Cortex of kidney (tissue), 1 donor: ENCODE results near the gene PLXND1.

Source experiments
- DNase-seq: peaks from one replicate; lab custom pipeline; 2025; lab: John Stamatoyannopoulos, UW

Gene PLXND1

DNA sequence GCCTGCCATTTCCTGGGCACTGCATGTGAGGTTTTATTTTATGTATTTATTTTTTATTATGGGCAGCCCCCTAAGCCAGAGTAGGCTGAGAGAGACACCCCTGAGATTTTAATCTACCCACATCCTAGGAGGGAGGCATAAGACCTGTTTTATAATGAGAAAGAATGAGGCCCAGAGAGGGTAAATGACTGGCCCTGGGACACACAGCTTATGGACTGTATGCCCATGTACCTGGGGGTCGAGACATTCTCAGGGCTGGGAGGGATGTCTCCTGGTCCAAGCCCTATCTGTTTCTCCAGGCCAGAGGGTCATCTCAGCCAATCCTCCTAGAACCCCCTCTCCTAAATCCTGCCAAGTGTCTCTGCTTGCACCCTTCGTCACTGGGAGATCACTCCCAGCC is 6.1 kb downstream of the PLXND1 start:
- DNase-seq, result no peak

DNA sequence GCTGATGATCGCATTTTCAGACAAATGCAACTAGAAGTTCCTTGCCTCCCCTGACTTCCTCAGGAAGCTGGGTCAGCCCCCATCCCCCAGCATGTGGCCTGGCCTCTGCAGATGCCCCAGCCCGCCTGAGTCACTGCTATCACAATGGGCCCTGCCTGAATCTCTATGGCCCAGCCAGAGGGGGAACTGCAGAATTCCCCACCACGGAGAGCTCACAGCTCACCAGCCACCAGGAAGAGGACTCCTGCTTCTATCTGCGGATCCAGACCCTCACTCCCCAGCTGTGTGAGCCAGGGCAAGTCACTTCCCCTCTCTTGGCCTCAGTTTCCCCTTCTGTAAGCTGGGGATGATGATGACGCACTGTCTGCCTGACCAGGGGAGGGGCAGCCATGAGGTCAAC is 6.9 kb downstream of the PLXND1 start:
- DNase-seq, result no peak

DNA sequence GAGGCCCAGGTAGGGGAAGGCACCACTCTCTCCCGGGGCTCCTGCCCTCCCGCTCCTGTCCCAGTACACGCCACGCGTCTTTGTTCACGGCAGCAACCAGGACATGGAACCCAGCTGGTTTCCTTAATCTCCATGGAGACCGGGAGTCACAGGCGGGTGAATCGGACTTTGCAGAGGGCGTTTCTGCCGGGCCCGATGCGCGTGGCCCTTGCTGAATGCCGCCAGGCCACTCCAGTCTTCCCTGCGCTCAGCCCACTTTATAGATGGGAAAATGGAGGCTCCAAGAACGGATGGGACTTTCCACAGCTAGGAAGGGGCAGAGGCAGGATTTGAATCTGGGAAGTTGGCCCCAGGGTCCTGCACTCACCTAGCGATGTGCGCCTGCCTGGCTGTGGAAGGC is 7.4 kb downstream of the PLXND1 start:
- DNase-seq, result no peak

DNA sequence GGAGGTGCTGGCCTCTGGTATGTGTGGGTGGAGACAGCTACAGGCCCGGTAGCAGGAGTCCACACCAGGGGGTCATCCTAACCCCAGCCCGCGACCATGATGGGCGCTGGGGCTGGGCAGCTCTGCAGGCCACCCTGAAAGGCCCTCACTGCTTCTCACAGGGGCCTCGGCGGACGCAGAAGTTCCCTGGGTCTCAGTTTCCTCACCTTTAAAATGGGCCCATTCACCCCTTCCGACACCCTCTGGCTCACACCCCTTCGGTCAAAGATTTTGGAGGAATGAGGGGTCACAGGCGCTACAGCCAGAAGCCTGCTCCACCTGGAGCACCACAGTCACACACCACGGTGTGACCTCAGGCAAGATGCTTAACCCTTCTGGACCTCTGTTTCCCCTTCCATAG is 8.0 kb downstream of the PLXND1 start:
- DNase-seq, result no peak

DNA sequence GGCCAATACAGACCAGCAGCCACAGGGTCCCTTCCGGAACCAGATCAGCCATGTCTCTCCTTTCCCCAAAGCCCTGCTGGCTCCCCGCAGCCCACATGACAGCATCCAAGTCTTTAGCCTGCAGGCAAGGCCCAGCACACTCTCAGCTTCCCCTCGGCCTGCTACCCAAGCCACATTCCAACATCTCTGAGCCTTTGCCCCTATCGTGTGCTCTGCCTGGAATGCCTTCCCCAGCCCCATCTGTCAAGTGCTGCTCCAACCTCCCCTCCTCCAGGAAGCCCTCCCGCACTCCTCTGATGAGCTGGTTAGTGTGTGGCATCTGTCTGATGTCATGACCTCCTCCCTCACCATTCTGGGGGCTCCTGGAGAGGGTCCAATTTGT is 8.5 kb downstream of the PLXND1 start:
- no peak for DNase-seq

DNA sequence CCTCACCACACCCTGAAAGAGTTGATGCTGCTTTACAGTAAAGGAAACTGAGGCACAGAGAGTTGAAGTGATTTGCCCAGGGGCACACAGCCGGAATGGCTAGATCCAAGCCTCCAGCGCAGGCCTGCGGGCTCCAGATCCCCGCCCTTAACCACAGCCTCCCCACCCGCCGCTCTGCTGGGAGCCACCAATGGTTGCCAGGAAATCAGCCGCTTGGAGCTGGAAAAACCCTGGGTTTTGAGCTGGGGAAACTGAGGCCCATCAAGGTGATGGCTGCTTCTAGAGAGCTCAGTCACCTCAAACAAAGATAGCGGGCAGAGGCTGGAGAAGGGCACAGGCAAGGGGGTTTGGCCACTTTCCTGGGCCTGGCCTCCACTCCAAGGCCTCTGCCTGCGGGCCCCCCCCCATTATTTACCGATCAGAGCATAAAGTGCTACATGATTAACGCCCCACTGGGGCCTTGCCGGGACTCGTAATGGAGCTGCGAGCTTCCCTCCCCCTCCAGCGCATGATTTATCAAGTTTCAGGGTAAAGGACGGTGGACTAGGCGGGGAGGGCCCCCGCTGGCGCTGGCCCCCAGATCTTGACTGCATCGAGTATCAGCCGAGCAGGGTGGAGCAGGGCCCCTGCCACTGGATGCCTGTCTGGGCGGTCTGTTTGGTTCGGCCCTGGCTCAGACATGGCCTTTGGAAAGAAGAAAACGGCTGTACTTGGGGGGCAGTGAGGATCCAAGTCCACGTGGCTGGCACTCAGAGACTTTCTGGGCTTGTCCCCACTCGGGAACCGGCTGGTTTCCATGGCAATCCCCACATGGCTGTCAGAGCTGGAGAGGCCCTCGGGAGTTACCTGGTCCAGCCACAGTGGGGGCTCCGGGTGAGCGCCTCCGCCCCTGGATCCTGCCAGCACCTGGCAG is 9.1 kb downstream of the PLXND1 start:
- DNase-seq, result no peak

DNA sequence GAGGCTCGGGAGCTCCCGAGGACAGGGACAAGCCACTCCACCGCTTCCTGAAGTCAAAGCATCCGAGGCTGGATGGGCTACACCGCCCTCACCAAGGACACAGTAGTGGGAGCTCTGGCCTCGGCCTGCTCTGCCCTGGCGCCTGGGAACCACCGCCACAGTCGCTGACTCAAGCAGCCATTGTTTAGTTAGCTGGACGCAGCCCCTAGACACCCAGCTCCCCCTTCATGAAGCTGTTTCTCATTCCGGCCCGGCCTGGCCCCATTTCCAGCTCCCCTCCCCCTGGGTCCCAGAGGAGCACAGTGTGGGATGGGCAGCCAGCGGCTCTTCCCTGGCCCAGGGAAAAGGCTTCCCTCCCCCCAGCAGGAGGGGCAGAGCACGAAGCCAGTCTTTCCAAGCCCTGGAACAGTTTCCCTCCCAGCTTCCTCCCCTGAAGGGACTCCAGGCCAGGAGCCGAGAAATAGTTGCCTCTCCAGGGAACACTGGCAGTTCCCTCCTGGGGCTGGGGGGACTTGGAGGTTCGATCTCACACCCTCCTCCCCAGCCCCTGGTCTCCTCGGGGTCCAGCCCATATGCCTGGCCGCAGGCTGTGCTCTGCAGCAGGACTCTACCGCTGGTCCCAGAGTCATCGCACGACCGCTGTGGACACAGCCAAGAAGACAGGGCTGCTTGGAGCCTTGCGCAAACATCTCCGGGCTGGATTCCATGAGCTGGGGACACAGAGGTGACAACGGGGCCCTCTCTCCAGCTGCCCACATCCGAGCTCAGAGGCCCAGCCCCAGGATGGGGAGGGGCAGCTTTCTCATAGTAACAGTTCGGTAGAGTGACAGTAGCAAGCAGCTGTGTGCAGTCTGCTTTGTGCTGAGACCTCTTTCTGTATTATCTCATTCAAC is 10.0 kb downstream of the PLXND1 start:
- DNase-seq, result no peak

DNA sequence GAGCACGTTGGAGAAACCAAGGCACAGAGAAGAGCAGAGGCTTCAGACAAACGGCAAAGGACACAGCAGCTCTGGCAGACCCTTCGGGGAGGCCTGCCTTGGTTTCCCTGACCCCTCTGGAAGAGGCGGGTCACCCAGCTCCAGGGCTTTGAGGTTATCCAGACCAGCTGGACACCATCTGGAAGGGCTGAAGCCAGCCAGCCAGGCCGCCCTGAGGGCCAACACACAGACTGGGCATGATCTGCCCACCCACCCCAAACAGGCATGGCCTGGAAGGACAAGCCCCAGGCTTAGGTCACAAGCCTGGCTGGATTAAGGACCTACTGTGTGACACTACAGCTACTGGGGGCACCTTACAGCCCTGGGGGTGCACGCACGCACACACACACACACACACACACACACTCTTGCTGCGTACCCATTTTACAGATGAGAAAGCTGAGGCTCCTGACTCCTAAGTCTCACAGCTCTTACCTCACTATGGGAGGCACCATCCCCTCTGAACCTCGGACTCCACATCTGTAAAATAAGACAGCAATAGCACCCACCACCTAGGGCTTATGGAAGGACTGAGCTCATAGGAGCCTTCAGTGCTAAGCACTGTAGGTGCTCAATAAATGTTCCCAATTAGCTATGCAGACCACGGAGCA is 10.8 kb downstream of the PLXND1 start:
- DNase-seq, result no peak

DNA sequence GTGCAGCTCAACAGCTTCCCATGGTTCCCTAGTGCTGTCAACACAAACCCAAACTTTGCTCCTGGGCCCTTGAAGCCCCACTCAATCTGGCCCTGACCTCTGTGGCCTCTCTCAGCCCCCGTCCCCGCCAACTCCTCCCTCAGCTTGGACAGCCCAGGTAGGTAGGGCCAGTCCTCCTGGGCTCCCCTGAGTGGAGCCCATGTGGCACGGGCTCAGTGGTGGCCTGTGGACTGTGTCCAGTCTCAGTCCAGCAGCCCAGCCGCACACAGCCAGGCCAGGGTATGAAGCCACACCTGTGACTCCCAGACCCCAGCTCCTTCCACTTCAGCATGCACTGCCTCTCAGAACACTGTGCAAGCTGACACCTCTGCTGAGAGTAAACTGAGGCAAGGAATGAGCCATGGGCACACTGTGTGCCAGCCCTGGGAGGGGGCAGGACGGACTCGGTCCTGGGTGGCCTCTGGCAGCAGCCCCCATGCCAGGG is 11.5 kb downstream of the PLXND1 start:
- no peak for DNase-seq

DNA sequence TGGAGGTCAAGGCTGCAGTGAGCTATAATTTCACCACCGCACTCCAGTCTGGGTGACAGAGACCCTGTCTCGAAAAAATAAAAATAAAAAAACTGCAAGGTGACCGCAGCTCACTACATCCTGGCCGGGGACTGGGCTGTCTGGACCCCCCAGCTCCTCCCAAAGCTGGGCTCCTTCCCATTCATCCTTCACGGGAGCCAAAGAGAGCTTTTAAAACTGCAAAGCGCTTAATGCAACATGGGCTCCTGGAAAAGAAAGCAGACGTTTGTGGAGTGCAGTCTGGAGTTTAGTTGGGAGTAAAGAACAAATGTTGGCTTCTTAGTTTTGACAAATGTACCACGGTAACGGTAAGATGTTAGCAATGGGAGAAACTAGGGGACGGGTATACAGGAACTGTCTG is 12.1 kb downstream of the PLXND1 start:
- no peak for DNase-seq

DNA sequence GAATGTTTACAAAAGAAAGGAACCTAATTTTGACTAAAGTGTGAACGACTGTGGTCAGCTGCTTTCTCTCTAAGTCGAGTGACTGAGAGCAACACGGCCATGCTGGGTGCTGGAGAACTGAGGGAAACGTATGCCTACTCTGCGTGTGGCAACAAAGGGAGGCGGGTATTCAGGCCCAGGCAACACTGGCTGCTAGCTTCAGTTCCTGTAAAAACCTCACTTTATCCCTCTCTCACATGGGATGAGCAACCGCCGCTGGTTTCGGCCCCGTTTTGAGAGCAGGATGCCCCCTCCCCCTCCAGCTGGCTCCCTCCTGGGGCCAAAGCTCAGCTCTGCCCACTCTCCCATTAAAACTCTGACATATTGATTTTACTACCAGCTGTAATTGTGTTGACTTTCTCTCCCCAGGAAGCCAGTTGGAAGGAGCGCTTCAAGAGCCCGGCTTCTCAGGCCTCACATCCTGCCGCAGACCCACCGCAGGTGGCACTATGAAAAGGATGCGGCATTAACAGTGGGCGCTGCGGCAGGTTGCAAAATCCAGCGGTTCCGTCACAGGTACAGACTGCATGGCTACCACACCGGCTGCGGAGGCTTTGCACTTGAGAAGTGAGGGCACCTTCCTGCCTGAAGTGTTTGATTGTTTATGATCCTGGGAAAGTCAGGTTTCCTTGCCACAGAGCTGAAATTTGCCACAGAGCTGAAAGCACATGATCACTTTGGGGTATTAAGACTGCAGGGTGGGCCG is 12.7 kb downstream of the PLXND1 start:
- no peak for DNase-seq

DNA sequence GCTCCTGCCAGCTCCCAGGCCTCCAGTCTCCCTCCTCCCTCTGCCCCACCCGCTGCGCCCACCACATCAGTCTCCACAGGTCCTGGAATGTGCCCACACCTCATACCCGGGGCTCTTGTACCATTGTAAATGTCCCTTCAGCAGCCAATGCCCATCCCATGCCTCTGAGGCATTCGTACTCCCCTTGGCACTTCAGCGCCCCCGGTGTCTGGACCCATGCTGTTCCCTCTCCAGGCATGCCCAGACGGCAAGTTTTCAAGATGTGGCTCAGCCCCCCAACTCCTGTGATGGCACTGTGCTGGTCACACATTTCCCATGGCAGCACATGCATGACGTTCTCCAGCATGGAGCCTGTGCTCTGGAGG is 13.3 kb downstream of the PLXND1 start:
- DNase-seq, result no peak

DNA sequence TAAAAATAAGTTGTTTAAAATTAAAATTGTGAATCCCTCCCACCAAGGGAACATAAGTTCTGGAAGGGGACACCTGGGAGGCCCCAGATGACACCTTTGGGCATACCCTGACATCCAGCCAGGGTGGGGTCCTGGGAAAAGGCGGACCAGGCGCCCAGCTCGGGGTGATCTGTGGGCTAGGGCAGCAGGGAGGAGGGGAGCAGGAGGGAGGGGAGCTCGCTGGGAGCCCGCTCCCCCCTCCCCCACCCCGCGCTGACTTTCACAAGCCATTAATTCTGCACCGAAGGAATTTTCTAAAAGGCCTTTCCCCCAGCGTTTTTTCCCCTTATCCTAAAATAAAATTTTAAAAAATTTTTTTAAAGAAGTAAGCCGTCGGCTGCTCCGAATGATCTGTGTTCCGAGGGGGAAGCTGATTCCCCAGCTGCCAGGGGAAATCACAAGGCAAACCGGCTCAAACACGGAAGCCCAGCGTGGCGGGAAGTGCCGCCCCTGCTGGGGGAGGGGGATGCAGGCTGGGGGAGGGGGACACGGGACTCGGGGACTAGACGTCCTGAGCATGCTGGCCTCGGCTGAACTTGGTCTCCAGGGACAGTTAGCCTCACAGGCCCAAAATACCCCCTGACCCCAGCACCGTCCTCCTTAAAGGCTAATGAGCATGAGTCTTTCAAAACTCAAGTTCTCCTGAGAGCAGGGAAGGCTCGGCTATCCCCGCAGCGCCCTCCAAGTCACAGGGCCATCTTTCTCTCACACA is 13.9 kb downstream of the PLXND1 start:
- DNase-seq, result no peak

DNA sequence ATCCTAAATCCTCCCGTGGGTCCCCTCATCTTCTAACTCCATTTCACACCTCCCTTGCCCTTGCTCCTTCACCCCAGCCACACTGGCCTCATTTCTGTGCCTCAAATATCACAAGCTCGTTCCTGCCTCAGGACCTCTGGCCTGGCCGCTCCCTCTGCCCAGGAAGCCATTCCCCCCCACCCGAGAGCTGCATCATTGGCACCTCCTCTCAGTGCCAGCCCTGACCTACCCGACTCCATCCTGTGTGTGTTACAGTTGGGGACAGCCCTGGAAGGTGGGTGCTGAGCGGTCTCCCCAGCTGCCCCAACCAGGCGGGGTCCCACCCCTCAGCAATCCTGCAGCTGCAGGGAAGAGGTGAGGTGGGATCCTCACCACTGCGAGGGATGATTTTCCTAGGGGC is 14.5 kb downstream of the PLXND1 start:
- DNase-seq, result no peak

DNA sequence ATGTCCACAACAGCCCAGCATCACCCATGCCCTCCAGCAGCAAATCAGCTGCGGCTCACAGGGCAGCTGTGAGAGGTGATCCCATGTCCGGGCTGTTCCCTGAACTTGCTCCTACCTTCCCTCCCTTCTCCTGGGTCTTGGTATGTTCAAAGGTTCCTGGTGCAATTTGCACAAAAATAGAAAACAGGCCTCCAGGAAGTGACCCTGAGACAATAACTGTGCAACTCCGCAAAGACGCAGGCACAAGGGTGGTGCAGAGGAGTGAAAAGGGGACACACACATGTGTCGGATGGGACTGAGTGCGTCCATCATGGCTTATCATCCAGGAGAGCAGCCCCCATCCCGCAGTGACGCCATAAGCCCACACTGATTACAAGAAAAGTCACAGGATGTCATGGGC is 16.3 kb downstream of the PLXND1 start:
- no peak for DNase-seq

DNA sequence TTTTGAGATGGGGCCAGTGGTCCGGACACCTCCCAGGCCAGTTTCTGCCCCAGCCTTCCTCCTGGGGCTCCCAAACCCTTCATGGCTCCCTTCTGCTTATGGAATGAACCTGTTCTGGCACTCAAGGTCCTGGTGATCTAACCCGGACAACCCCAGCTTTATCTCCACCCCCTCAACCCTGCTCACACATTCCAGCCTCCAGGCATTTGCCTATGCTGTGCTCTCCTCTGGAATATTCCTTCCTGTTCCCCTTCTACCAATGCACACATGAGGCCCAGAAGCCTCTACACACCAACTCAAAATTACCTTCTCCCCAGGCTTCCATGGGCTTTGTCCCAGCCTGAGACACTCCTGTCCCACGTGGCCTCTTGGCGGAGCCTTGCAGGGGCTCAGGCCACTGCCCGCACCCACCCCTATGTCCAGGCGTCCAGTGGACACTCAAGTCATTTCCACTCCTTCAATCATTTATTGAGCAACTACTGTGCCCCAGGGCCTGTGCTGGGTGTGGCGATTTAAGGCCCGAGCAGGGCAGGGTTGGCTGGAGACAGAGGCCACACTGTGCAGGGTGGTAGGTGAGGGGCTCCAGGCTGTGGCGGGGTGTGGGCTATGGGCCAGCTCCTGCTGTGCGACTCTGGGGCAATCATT is 18.8 kb downstream of the PLXND1 start:
- DNase-seq, result no peak

DNA sequence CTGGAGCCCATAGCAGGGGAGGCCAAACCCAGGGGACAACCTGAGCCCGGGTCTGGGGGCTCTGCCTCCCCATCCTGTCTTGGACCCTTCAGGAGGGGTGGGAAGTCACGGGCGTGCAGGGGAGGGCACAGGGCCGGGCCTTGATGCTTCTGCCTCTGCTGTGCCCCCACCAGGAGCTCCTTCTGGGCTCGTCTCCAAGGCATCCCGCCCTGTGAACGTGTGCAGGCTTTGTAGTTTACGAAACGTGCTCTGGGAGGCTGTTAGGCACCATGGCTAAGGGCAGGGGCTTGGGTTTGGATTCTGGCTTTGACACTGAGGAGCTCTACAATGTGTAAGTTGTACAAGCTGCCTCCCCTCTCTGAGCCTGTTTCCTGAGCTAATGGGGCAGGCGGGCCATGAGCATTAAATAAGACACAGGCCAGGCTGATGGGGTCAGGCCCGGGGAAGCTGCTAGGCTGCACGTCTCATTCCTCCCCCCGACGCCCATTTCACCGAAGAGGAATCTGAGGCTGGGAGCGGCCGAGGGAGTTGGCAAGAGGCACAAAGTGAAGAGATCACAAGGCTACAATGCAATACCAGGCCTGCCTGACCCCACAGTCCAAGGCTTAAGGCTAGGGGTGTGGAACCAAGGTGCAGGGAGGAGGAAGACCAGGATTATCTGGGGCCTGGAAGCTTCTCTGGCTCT is 19.6 kb downstream of the PLXND1 start:
- DNase-seq, result no peak

DNA sequence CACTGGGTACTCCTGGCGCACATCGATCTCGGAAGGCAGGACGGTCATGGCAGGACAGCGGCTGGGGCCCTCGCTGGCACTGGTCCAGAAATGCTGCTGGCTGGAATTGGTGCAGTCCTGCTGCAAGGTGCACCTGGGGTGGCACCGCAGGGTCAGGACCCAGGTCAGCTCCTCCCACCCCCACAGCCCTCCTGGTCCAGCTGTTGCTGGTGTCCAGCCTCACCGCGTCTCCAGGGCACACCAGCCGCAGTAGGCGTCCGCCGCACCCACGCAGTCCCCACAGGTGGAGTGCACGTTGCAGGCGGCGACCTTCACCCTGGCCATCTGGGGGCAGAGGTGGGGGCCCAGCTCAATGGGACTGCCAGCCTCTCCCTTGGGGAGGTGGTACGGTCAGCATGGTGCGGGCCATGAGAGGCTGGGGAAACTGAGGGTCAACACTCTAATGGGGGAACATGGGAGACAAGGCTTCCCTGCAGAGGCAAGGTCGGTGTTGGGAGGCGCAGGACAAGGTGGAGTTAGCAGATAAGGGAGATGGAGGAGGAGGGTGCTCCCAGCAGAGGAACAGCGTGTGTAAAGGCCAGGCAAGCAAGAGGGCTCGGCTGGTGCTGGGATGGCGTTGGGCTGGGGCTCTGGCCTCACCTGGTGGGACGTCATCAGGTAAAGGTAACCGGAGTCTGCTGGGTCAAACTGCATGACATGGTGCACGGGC is 20.4 kb downstream of the PLXND1 start:
- no peak for DNase-seq

DNA sequence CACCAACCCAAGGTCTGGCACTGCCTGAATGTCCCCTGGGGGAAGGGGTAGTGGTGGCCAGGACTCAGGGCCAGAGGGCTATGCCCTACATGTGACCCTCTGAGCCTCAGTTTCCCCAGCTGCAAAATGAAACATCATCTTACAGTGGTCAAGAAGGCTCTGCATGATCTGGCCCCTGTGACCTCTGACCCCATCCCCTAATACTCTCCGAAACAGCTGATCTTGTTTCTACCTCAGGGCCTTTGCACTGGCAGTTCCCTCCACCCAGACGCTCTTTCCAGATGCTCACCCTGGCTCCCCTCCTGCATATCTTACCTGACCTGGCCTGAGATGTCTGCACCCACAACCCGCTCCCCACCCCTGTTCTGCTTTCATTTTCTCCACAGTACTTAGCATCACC is 21.8 kb downstream of the PLXND1 start:
- no peak for DNase-seq
